HepG2 (cell line): ENCODE results near the gene DAGLB. TPM values are rescaled to one million over a fixed set of nuclear protein-coding genes. Genes with fewer than 3 reads are reported as not detected.

Experiments
- ATAC-seq: fragments of 200-7000 bp; cut with Tn5 transposase; 3 replicates; pipeline ENCODE4 v1.9.1; 2020; ENCODE audit warnings: mild to moderate bottlenecking, moderate library complexity
- BruUV-seq: library from RNA; stranded (reverse); fragments of 400-500 nt; replicated peaks from 2 replicates; lab custom pipeline; 2021; lab: Mats Ljungman, UMichigan
- CTCF ChIA-PET: fragments of 300-600 bp; formaldehyde crosslinking; extraction: SDS; loops from one replicate; lab custom pipeline; 2021; ENCODE audit warnings: low total read pairs, inconsistent platforms, low intra/inter-chr PET ratio; lab: Yijun Ruan, JAX
- POLR2A ChIA-PET: fragments of 350-600 bp; sonication (Branson Sonifier 250); formaldehyde crosslinking; loops from one replicate; lab custom pipeline; 2020; ENCODE audit warnings: antibody characterized with exemption, inconsistent platforms; lab: Yijun Ruan, JAX
- DNase-seq: peaks from one replicate; pipeline ENCODE4 v3.0.0-alpha.2; 2015; ENCODE audit warnings: low spot score
- FAIRE-seq: peaks from 3 replicates; lab custom pipeline; 2011; peaks lifted over from hg19 to GRCh38; lab: Jason Lieb, UNC
- H2AFZ ChIP-seq: one replicate; pipeline ENCODE4 v1.6.1; 2011; ENCODE audit warnings: low read length, inconsistent platforms
- H3K27ac ChIP-seq: fragments of 300-600 bp; 3 replicates; pipeline ENCODE4 v1.8.0; 2011; ENCODE audit warnings: mixed run types, mild to moderate bottlenecking, mixed read lengths, low read length, inconsistent platforms; ENCODE audit not compliant: insufficient read depth; ENCODE audit errors: extremely low read length
- H3K27me3 ChIP-seq, 2 experiments: fragments of 200-600 bp in 1 of 2; 2 replicates in 1 of 2; 3 replicates in 1 of 2; pipeline versions ENCODE4 v1.6.0 to v1.8.0; 2011; ENCODE audit warnings: low read length in 2 of 2, mild to moderate bottlenecking in 2 of 2, moderate library complexity in 2 of 2, inconsistent platforms in 1 of 2; ENCODE audit not compliant: insufficient read depth in 2 of 2, control insufficient read depth in 1 of 2
- H3K36me3 ChIP-seq, 2 experiments: fragments of 200-600 bp in 1 of 2; replicated peaks in 1 of 2; 2 replicates in 1 of 2; 3 replicates in 1 of 2; pipeline versions ENCODE4 v1.5.1 to v1.8.0; 2011; ENCODE audit warnings: low read length in 2 of 2, inconsistent platforms in 1 of 2; ENCODE audit not compliant: insufficient read depth in 2 of 2, control insufficient read depth in 1 of 2
- H3K4me1 ChIP-seq: 2 replicates; pipeline ENCODE4 v1.5.1; 2012; ENCODE audit warnings: low read length, inconsistent platforms; ENCODE audit not compliant: insufficient read depth
- H3K4me2 ChIP-seq: 2 replicates; pipeline ENCODE4 v1.6.0; 2011; ENCODE audit warnings: low read depth, low read length, inconsistent platforms
- H3K4me3 ChIP-seq, 3 experiments: fragments of 200-600 bp in 1 of 3; sonication (generic), shearing (Covaris generic) in 1 of 3; replicated peaks in 1 of 3; 2 replicates each; pipeline ENCODE4 v1.5.1; 2011 to 2016; ENCODE audit warnings: low read length in 3 of 3, inconsistent platforms in 2 of 3, low read depth in 2 of 3, mild to moderate bottlenecking in 2 of 3, control low read depth in 1 of 3, mixed read lengths in 1 of 3; ENCODE audit not compliant: insufficient read depth in 1 of 3
- H3K79me2 ChIP-seq: one replicate; pipeline ENCODE4 v1.6.1; 2011; ENCODE audit warnings: low read length, inconsistent platforms; ENCODE audit not compliant: insufficient read depth
- H3K9ac ChIP-seq: 2 replicates; pipeline ENCODE4 v1.6.0; 2011; ENCODE audit warnings: mild to moderate bottlenecking, low read depth, low read length, inconsistent platforms; ENCODE audit not compliant: insufficient read depth
- H3K9me3 ChIP-seq: 2 replicates; pipeline ENCODE4 v1.5.1; 2012; ENCODE audit warnings: mild to moderate bottlenecking, low read length
- H4K20me1 ChIP-seq: 2 replicates; pipeline ENCODE4 v1.6.0; 2011; ENCODE audit warnings: inconsistent platforms, mild to moderate bottlenecking, low read length, moderate library complexity; ENCODE audit not compliant: insufficient read depth
- AGO2 ChIP-seq: fragments of 200-400 bp; formaldehyde crosslinking; optimal IDR thresholded peaks from 2 replicates; pipeline ENCODE3; 2017; ENCODE audit warnings: mild to moderate bottlenecking, low read depth, low read length, moderate library complexity
- BHLHE40 ChIP-seq: IDR thresholded peaks from 2 replicates; pipeline ENCODE4 v1.6.1; 2011; ENCODE audit warnings: low read length, improper control_type of control experiment
- CENPX ChIP-seq: sonication (generic); formaldehyde crosslinking; IDR thresholded peaks from 2 replicates; pipeline ENCODE4 v1.9.0; 2021; ENCODE audit warnings: mild to moderate bottlenecking, missing genetic modification reagents, moderate library complexity
- ELF3 ChIP-seq: IDR thresholded peaks from 2 replicates; pipeline ENCODE4 v1.6.1; 2016; ENCODE audit warnings: missing genetic modification reagents, missing compliant biosample characterization
- KLF6 ChIP-seq: IDR thresholded peaks from 2 replicates; pipeline ENCODE4 v1.8.0; 2016; ENCODE audit warnings: missing biosample characterization, missing genetic modification reagents
- PAF1 ChIP-seq: IDR thresholded peaks from 2 replicates; pipeline ENCODE4 v1.6.1; 2016; ENCODE audit warnings: missing genetic modification reagents, missing compliant biosample characterization
- PATZ1 ChIP-seq: sonication (generic); formaldehyde crosslinking; IDR thresholded peaks from 2 replicates; pipeline ENCODE4 v1.4.0; 2020; ENCODE audit warnings: missing genetic modification reagents
- PLRG1 ChIP-seq: fragments of 450-650 bp; conservative IDR thresholded peaks from 2 replicates; pipeline ENCODE4 v1.6.1; 2016
- POLR2A ChIP-seq, 2 experiments: IDR thresholded peaks; 2 replicates each; pipeline ENCODE4 v1.6.1; 2011; ENCODE audit warnings: low read depth in 2 of 2, low read length in 2 of 2, mild to moderate bottlenecking in 1 of 2, moderate library complexity in 1 of 2; ENCODE audit not compliant: insufficient read depth in 1 of 2
- POLR2G ChIP-seq: fragments of 200-400 bp; formaldehyde crosslinking; IDR thresholded peaks from 2 replicates; pipeline ENCODE4 v1.6.1; 2018; ENCODE audit warnings: mild to moderate bottlenecking, low read depth, low read length, moderate library complexity
- RBM22 ChIP-seq: fragments of 200-400 bp; formaldehyde crosslinking; optimal IDR thresholded peaks from 2 replicates; pipeline ENCODE3; 2017; ENCODE audit warnings: mild to moderate bottlenecking, low read length, moderate library complexity
- TCF7 ChIP-seq: sonication (generic); IDR thresholded peaks from 2 replicates; pipeline ENCODE4 v1.6.1; 2016; ENCODE audit warnings: antibody characterized with exemption, low read depth
- TFAP4 ChIP-seq: sonication (generic); IDR thresholded peaks from 2 replicates; pipeline ENCODE4 v1.6.1; 2016; ENCODE audit warnings: low read depth, borderline replicate concordance
- TOE1 ChIP-seq: sonication (generic); formaldehyde crosslinking; IDR thresholded peaks from 2 replicates; pipeline ENCODE4 v1.4.0; 2020; ENCODE audit warnings: mild to moderate bottlenecking, missing genetic modification reagents
- XBP1 ChIP-seq: sonication (generic); formaldehyde crosslinking; IDR thresholded peaks from 2 replicates; pipeline ENCODE4 v1.5.0; 2020; ENCODE audit warnings: missing genetic modification reagents
- ZBTB21 ChIP-seq: sonication (generic); formaldehyde crosslinking; IDR thresholded peaks from 2 replicates; pipeline ENCODE4 v1.4.0; 2020; ENCODE audit warnings: missing genetic modification reagents
- ZKSCAN8 ChIP-seq: IDR thresholded peaks from 2 replicates; pipeline ENCODE4 v1.6.1; 2016; ENCODE audit warnings: borderline replicate concordance, missing genetic modification reagents, missing compliant biosample characterization
- ZNF512 ChIP-seq: sonication (generic); formaldehyde crosslinking; IDR thresholded peaks from 2 replicates; pipeline ENCODE4 v1.4.0; 2020; ENCODE audit warnings: mild to moderate bottlenecking, missing genetic modification reagents
- ZNF574 ChIP-seq: sonication (generic); formaldehyde crosslinking; IDR thresholded peaks from 2 replicates; pipeline ENCODE4 v1.4.0; 2020; ENCODE audit warnings: missing genetic modification reagents
- WGBS: methylation state at CpG from one replicate; pipeline ENCODE4 v1.1.6; 2017; ENCODE audit warnings: low lambda C conversion rate; 5-methylcytosine and 5-hydroxymethylcytosine counted together
- in situ Hi-C: cut with HindIII; loops from 2 replicates; pipeline ENCODE4 v1.10.0; 2017; ENCODE audit warnings: low pct_unique_long_range_greater_than_20kb; ENCODE audit not compliant: extremely low pct_ligation_motif_present
- intact Hi-C: fragments of 100-400 bp; cut with micrococcal nuclease; formaldehyde crosslinking; loops from one replicate; pipeline ENCODE4 v1.10.0; 2022; ENCODE audit not compliant: unreplicated experiment
- polyA plus RNA-seq, 8 experiments: library from polyadenylated mRNA; depleted of rRNA in 3 of 8; stranded (reverse) in 7 of 8; unstranded in 1 of 8; fragments of >200 nt; fragmentation: Illumina TruSeq in 4 of 8; extraction: Trizol in 4 of 8; gene quantifications; 2 replicates each; pipeline versions ENCODE4 v1.2.1 to v1.2.3, GENCODE V29; 2011 to 2016; ENCODE audit warnings: low read depth in 4 of 8, missing spikeins in 1 of 8, mixed read lengths in 1 of 8; ENCODE audit not compliant: insufficient read depth in 1 of 8
- total RNA-seq, 5 experiments: library from RNA; depleted of rRNA; stranded (reverse); fragments of >200 nt; fragmentation: Illumina TruSeq; extraction: Trizol; gene quantifications; 2 replicates each; pipeline ENCODE4 v1.2.3, GENCODE V29; 2016; ENCODE audit warnings: low read depth in 1 of 5

The DAGLB gene
- total and polyA plus RNA-seq, 2 of the 13 experiments (the other 11 are each of a cell fraction or from before 2014, with no cell fraction given), result 7.9 to 9.8 TPM

GRCh38 chr7:6460990-6461584 is 13.3 kb upstream of the DAGLB start:
- in situ Hi-C loops, result no loop called here
- no peaks in the 10 kb centered on the region for H3K79me2 ChIP-seq
- intact Hi-C loops, result no loop called here
- H3K9ac ChIP-seq, result no peak overlapping the region
- 96% methylated on average over 10 of the region's 11 CpGs for whole genome bisulfite sequencing
- no peak overlapping the region for H2AFZ ChIP-seq
- no peak overlapping the region for H3K4me2 ChIP-seq
- no peaks in the 10 kb centered on the region for H3K4me1 ChIP-seq
- FAIRE-seq (no peak), ATAC-seq (no peak), DNase-seq (no peak)
- no peak overlapping the region for H3K4me3 ChIP-seq
- no peaks in the 10 kb centered on the region for H3K9me3 ChIP-seq
- no peak overlapping the region for H3K27ac ChIP-seq
- POLR2A ChIA-PET, result interaction anchor here (1.0 kb wide), 1 partner anchor 13 kb away, joined by 4 read pairs; the partner anchor contains the start of gene DAGLB
- peaks cover 7% of the 10 kb centered on the region for H4K20me1 ChIP-seq
- CTCF ChIA-PET, result no interaction called here
- no TSS peak for BruUV-seq
- H3K36me3 ChIP-seq, result peaks cover 14 to 33% of the 10 kb centered on the region in 2 experiments
- H3K27me3 ChIP-seq, result no peaks in the 10 kb centered on the region
- no peak for TF ChIP-seq TCF7
- TF ChIP-seq BHLHE40, result no peak
- TF ChIP-seq XBP1 (CRISPR knock-in tag), result no peak
- TF ChIP-seq CENPX (CRISPR knock-in tag), result no peak
- peak; percentile 50 for TF ChIP-seq AGO2
- TF ChIP-seq TOE1 (CRISPR knock-in tag), result no peak
- peak; percentile 44; the same call in 1 of the 2 replicates for TF ChIP-seq PAF1
- peak in 1 of 2 experiments; percentile 39; a peak in 1 of 4 replicates for TF ChIP-seq POLR2A (IDR thresholded peaks at IDR 0.05; ENCODE audit: insufficient read depth in 1 of 2, low read depth in 2 of 2, low read length in 2 of 2)
- no peak for TF ChIP-seq ELF3 (CRISPR knock-in tag)
- no peak for TF ChIP-seq ZKSCAN8 (CRISPR knock-in tag)
- TF ChIP-seq TFAP4, result no peak
- peak; percentile 91 for TF ChIP-seq RBM22
- TF ChIP-seq POLR2G, result 0 out of 2 replicates have a peak, but pooled peaks have one; percentile 26
- TF ChIP-seq KLF6 (CRISPR knock-in tag), result no peak
- TF ChIP-seq PLRG1, result no peak
- TF ChIP-seq PATZ1 (CRISPR knock-in tag), result no peak
- no peak for TF ChIP-seq ZNF512
- no peak for TF ChIP-seq ZNF574 (CRISPR knock-in tag)
- no peak for TF ChIP-seq ZBTB21
